Keratinocyte (primary cell): Measurements from ENCODE around the gene C1QTNF9B. TPM values are rescaled to one million over a fixed set of nuclear protein-coding genes. Genes with fewer than 3 reads are reported as not detected.

Experiments used
- DNase-seq: peaks from one replicate; pipeline ENCODE4 v3.0.0-alpha.2; 2011; ENCODE audit warnings: low read depth, missing footprints, low spot score
- FAIRE-seq: peaks from 2 replicates; lab custom pipeline; 2011; peaks lifted over from hg19 to GRCh38; lab: Jason Lieb, UNC
- H2AFZ ChIP-seq: 2 replicates; pipeline ENCODE4 v1.6.0; 2012; ENCODE audit warnings: low read length, control low read depth, inconsistent platforms; ENCODE audit not compliant: control insufficient read depth
- H3K27ac ChIP-seq: 2 replicates; pipeline ENCODE4 v1.5.1; 2011; ENCODE audit warnings: low read length; ENCODE audit not compliant: control insufficient read depth, insufficient read depth
- H3K27me3 ChIP-seq: 3 replicates; pipeline ENCODE4 v1.6.0; 2011; ENCODE audit warnings: low read length; ENCODE audit not compliant: control insufficient read depth, insufficient read depth; ENCODE audit errors: extremely low read depth
- H3K36me3 ChIP-seq, 2 experiments: 2 replicates in 1 of 2; 3 replicates in 1 of 2; pipeline ENCODE4 v1.5.1; 2011; ENCODE audit warnings: low read length in 2 of 2, mild to moderate bottlenecking in 1 of 2; ENCODE audit not compliant: control insufficient read depth in 2 of 2, insufficient read depth in 2 of 2; ENCODE audit errors: extremely low read depth in 1 of 2
- H3K4me1 ChIP-seq: 3 replicates; pipeline ENCODE4 v1.5.1; 2011; ENCODE audit warnings: low read length; ENCODE audit not compliant: control insufficient read depth, insufficient read depth; ENCODE audit errors: extremely low read depth
- H3K4me2 ChIP-seq: 3 replicates; pipeline ENCODE4 v1.6.0; 2011; ENCODE audit warnings: low read depth, low read length; ENCODE audit not compliant: control insufficient read depth, insufficient read depth; ENCODE audit errors: extremely low read depth
- H3K4me3 ChIP-seq, 3 experiments: fragments of 200-600 bp in 1 of 3; sonication (generic) in 1 of 3; 2 replicates in 2 of 3; 3 replicates in 1 of 3; pipeline ENCODE4 v1.5.1; 2011 to 2016; ENCODE audit warnings: low read length in 3 of 3, mild to moderate bottlenecking in 3 of 3, control low read depth in 2 of 3, inconsistent platforms in 1 of 3, low read depth in 1 of 3, mixed read lengths in 1 of 3, mixed run types in 1 of 3, moderate library complexity in 1 of 3; ENCODE audit not compliant: control insufficient read depth in 2 of 3, insufficient read depth in 2 of 3; ENCODE audit errors: extremely low read depth in 1 of 3
- H3K79me2 ChIP-seq: 2 replicates; pipeline ENCODE4 v1.6.0; 2012; ENCODE audit warnings: low read length; ENCODE audit not compliant: control insufficient read depth, insufficient read depth
- H3K9ac ChIP-seq: 3 replicates; pipeline ENCODE4 v1.6.0; 2011; ENCODE audit warnings: low read length; ENCODE audit not compliant: control insufficient read depth, insufficient read depth; ENCODE audit errors: extremely low read depth
- H3K9me1 ChIP-seq: 3 replicates; pipeline ENCODE4 v1.6.0; 2011; ENCODE audit warnings: low read length; ENCODE audit not compliant: control insufficient read depth, insufficient read depth; ENCODE audit errors: extremely low read depth
- H3K9me3 ChIP-seq: 2 replicates; pipeline ENCODE4 v1.5.1; 2012; ENCODE audit warnings: low read depth, low read length; ENCODE audit not compliant: control insufficient read depth
- H4K20me1 ChIP-seq: 3 replicates; pipeline ENCODE4 v1.6.0; 2011; ENCODE audit warnings: low read length; ENCODE audit not compliant: control insufficient read depth, insufficient read depth; ENCODE audit errors: extremely low read depth
- CTCF ChIP-seq, 3 experiments: IDR thresholded peaks in 1 of 3; conservative IDR thresholded peaks in 1 of 3; optimal IDR thresholded peaks in 1 of 3; 2 replicates in 2 of 3; 3 replicates in 1 of 3; pipeline versions ENCODE3 to v1.5.1; 2011; ENCODE audit warnings: low read length in 3 of 3, mild to moderate bottlenecking in 3 of 3, moderate library complexity in 2 of 3, control low read depth in 1 of 3, inconsistent platforms in 1 of 3; ENCODE audit not compliant: insufficient read depth in 2 of 3; ENCODE audit errors: extremely low read depth in 1 of 3
- EZH2 ChIP-seq: IDR thresholded peaks from one replicate; pipeline ENCODE4 v1.6.1; 2012; ENCODE audit warnings: inconsistent platforms, mild to moderate bottlenecking, low read length, moderate library complexity
- dilution Hi-C: fragments of 300-500 bp; cut with MboI; formaldehyde crosslinking; loops from one replicate; pipeline ENCODE4 v1.7.0; 2020; ENCODE audit warnings: low sequenced_read_pairs; ENCODE audit not compliant: extremely low pct_ligation_motif_present
- polyA plus RNA-seq, 5 experiments: library from polyadenylated mRNA; depleted of rRNA in 3 of 5; stranded (reverse) in 3 of 5; stranded (forward) in 1 of 5; unstranded in 1 of 5; fragments of >200 nt; gene quantifications; 1 replicate in 1 of 5; 2 replicates in 3 of 5; 3 replicates in 1 of 5; pipeline versions ENCODE4 v1.2.1 to v1.2.3, GENCODE V29; 2011 to 2012; ENCODE audit warnings: missing spikeins in 2 of 5, low read depth in 1 of 5, low replicate concordance in 1 of 5

Gene C1QTNF9B
- polyA plus RNA-seq, 1 donor (not counting 4 experiments of a cell fraction or from before 2014, with no cell fraction given), result not detected

GRCh38 chr13:23859904-23860303 is 37.4 kb downstream of the C1QTNF9B start:
- Histone ChIP-seq H3K36me3 (peaks cover 0 to 3% of the 10 kb centered on the region in 2 experiments), H3K79me2 (no peaks in the 10 kb centered on the region), H3K27ac (no peak overlapping the region), H3K4me1 (peaks cover 10% of the 10 kb centered on the region), H3K9ac (no peak overlapping the region), H3K4me2 (no peak overlapping the region), H4K20me1 (no peaks in the 10 kb centered on the region), H3K9me1 (no peaks in the 10 kb centered on the region), H2AFZ (no peak overlapping the region), H3K9me3 (no peaks in the 10 kb centered on the region), H3K4me3 (no peak overlapping the region), H3K27me3 (no peaks in the 10 kb centered on the region)
- DNase-seq (no peak), FAIRE-seq (no peak)
- TF ChIP-seq EZH2 (no peak), CTCF (optimal IDR thresholded peaks at IDR 0.05 in 1 of 3, IDR thresholded peaks at IDR 0.05 in 1 of 3, conservative IDR thresholded peaks at IDR 0.05 in 1 of 3; ENCODE audit: extremely low read depth in 1 of 3, insufficient read depth in 2 of 3, low read length in 3 of 3) (no peak)
- dilution Hi-C loops, result no loop called here

- H3K4me1 ChIP-seq, result peaks cover 10% of the 10 kb centered on the region
- peaks cover 0 to 3% of the 10 kb centered on the region in 2 experiments for H3K36me3 ChIP-seq
- H3K27me3 ChIP-seq, result no peaks in the 10 kb centered on the region
- dilution Hi-C loops, result no loop called here
- DNase-seq (no peak), FAIRE-seq (no peak)
- H4K20me1 ChIP-seq, result no peaks in the 10 kb centered on the region
- H3K9me3 ChIP-seq, result no peaks in the 10 kb centered on the region
- H3K27ac ChIP-seq, result no peak overlapping the region
- no peaks in the 10 kb centered on the region for H3K79me2 ChIP-seq
- H3K4me2 ChIP-seq, result no peak overlapping the region
- TF ChIP-seq EZH2 (no peak), CTCF (optimal IDR thresholded peaks at IDR 0.05 in 1 of 3, IDR thresholded peaks at IDR 0.05 in 1 of 3, conservative IDR thresholded peaks at IDR 0.05 in 1 of 3; ENCODE audit: extremely low read depth in 1 of 3, insufficient read depth in 2 of 3, low read length in 3 of 3) (no peak)
- no peak overlapping the region for H3K4me3 ChIP-seq
- H2AFZ ChIP-seq, result no peak overlapping the region
- H3K9me1 ChIP-seq, result no peaks in the 10 kb centered on the region
- H3K9ac ChIP-seq, result no peak overlapping the region
These were observed 37.8 kb downstream of the C1QTNF9B start for GRCh38 chr13:23859455-23859854.
